ENCODE data around the gene NAGLU. TPM values are rescaled to one million over a fixed set of nuclear protein-coding genes. Genes with fewer than 3 reads are reported as not detected.

NAGLU gene
- total RNA-seq (2022; extraction: Qiagen RNA extraction; ENCODE audit: low read depth): 41.6 to 46.5 TPM (median 43.3 TPM) in 5 replicates

GRCh38 chr17:42536048-42536371 is at the start of gene NAGLU:
NAGLU (plus strand) TSS chr17:42536241; CDS start chr17:42536273, 32 bp downstream.

GRCh38 chr17:42552736-42553135 is 16.7 kb downstream of the NAGLU start, which contains the start of gene HSD17B1:
HSD17B1 (plus strand) TSS chr17:42552923; CDS start chr17:42552934, 11 bp downstream.

GRCh38 chr17:42561897-42562387 is 25.9 kb downstream of the NAGLU start, which contains the start of gene COASY:
COASY (plus strand) TSS chr17:42562148; CDS start chr17:42562623, 475 bp downstream.

GRCh38 chr17:42566883-42567573 is 31.0 kb downstream of the NAGLU start, which contains the start of gene MLX:
MLX (plus strand) TSS chr17:42567100; CDS start chr17:42567125, 25 bp downstream.

GRCh38 chr17:42577532-42578281 is 41.7 kb downstream of the NAGLU start, which contains the start of gene PSMC3IP:
PSMC3IP (minus strand) TSS chr17:42577729; CDS start chr17:42577686, 43 bp downstream.

Other genes starting within 250 kb of the NAGLU start
- gene STAT5A, start 247.7 kb upstream of the NAGLU start, total RNA-seq (2022; extraction: Qiagen RNA extraction; ENCODE audit: low read depth): 6.0 to 6.8 TPM (median 6.7 TPM) in 5 replicates
- 73.6 to 93.7 TPM (median 89.8 TPM) in 5 replicates for gene STAT3, start 147.8 kb upstream of the NAGLU start, total RNA-seq (2022; extraction: Qiagen RNA extraction; ENCODE audit: low read depth)
- 454 to 515 TPM (median 493 TPM) in 5 replicates for gene CAVIN1, start 113.0 kb upstream of the NAGLU start, total RNA-seq (2022; extraction: Qiagen RNA extraction; ENCODE audit: low read depth)
- gene ATP6V0A1, start 77.4 kb upstream of the NAGLU start, total RNA-seq (2022; extraction: Qiagen RNA extraction; ENCODE audit: low read depth): 36.9 to 55.3 TPM (median 45.9 TPM) in 5 replicates
- gene HSD17B1, start 16.7 kb downstream of the NAGLU start, total RNA-seq (2022; extraction: Qiagen RNA extraction; ENCODE audit: low read depth): 0.84 to 1.5 TPM (median 1.4 TPM) in 5 replicates
- 109 to 137 TPM (median 125 TPM) in 5 replicates for gene COASY, start 25.9 kb downstream of the NAGLU start, total RNA-seq (2022; extraction: Qiagen RNA extraction; ENCODE audit: low read depth)
- gene MLX, start 30.9 kb downstream of the NAGLU start, total RNA-seq (2022; extraction: Qiagen RNA extraction; ENCODE audit: low read depth): 51.9 to 63.2 TPM (median 59.8 TPM) in 5 replicates
- gene PSMC3IP, start 41.5 kb downstream of the NAGLU start, total RNA-seq (2022; extraction: Qiagen RNA extraction; ENCODE audit: low read depth): 35.4 to 41.6 TPM (median 37.2 TPM) in 5 replicates
- 28.1 to 34.5 TPM (median 32.2 TPM) in 5 replicates for gene RETREG3, start 73.1 kb downstream of the NAGLU start, total RNA-seq (2022; extraction: Qiagen RNA extraction; ENCODE audit: low read depth)
- gene TUBG1, start 73.4 kb downstream of the NAGLU start, total RNA-seq (2022; extraction: Qiagen RNA extraction; ENCODE audit: low read depth): 140 to 165 TPM (median 152 TPM) in 5 replicates
- gene TUBG2, start 123.0 kb downstream of the NAGLU start, total RNA-seq (2022; extraction: Qiagen RNA extraction; ENCODE audit: low read depth): 18.0 to 26.0 TPM (median 23.3 TPM) in 5 replicates
- gene PLEKHH3, start 140.8 kb downstream of the NAGLU start, total RNA-seq (2022; extraction: Qiagen RNA extraction; ENCODE audit: low read depth): 16.0 to 20.7 TPM (median 16.6 TPM) in 5 replicates
- gene CCR10, start 145.6 kb downstream of the NAGLU start, total RNA-seq (2022; extraction: Qiagen RNA extraction; ENCODE audit: low read depth): 0.24 to 0.46 TPM (median 0.37 TPM) in 5 replicates
- 5.6 to 7.0 TPM (median 6.3 TPM) in 5 replicates for gene CNTNAP1, start 146.3 kb downstream of the NAGLU start, total RNA-seq (2022; extraction: Qiagen RNA extraction; ENCODE audit: low read depth)
- gene EZH1, start 208.8 kb downstream of the NAGLU start, total RNA-seq (2022; extraction: Qiagen RNA extraction; ENCODE audit: low read depth): 8.4 to 12.4 TPM (median 11.1 TPM) in 5 replicates
- gene RAMP2, start 225.0 kb downstream of the NAGLU start, total RNA-seq (2022; extraction: Qiagen RNA extraction; ENCODE audit: low read depth): 0.69 to 1.2 TPM (median 0.85 TPM) in 5 replicates
- 124 to 130 TPM (median 127 TPM) in 5 replicates for gene VPS25, start 237.2 kb downstream of the NAGLU start, total RNA-seq (2022; extraction: Qiagen RNA extraction; ENCODE audit: low read depth)
- 0.56 to 2.4 TPM (median 1.6 TPM) in 5 replicates for gene WNK4, start 244.4 kb downstream of the NAGLU start, total RNA-seq (2022; extraction: Qiagen RNA extraction; ENCODE audit: low read depth)